NCI-H510A (cell line): ENCODE results near the gene SPAG9.
"Not testable (repeated sequence)": the region's sequence is repeated elsewhere in the genome, so short reads cannot be mapped to it uniquely, and the experiment has no call there.

Experiments used
- DNase-seq: peaks from one replicate; lab custom pipeline; 2025; lab: John Stamatoyannopoulos, UW

SPAG9 gene

GRCh38 chr17:51142597-51142996 lies 21.9 kb upstream of the SPAG9 start:
- DNase-seq, result no peak

- no peak for DNase-seq
Observed at GRCh38 chr17:51135956-51136355, 15.3 kb upstream of the SPAG9 start.

GRCh38 chr17:51133365-51133764 lies 12.7 kb upstream of the SPAG9 start:
- no peak for DNase-seq

GRCh38 chr17:51132964-51133319 lies 12.3 kb upstream of the SPAG9 start:
- DNase-seq, result no peak

- DNase-seq, result no peak
Observed at GRCh38 chr17:51128076-51128475, 7.4 kb upstream of the SPAG9 start.

GRCh38 chr17:51124640-51125503 lies 4.2 kb upstream of the SPAG9 start:
- no peak for DNase-seq

- DNase-seq, result not testable (repeated sequence)
Observed at GRCh38 chr17:51122473-51123115, 1.9 kb upstream of the SPAG9 start.

GRCh38 chr17:51121620-51122472 lies 1.2 kb upstream of the SPAG9 start:
- DNase-seq, result peak; percentile 76

- peak; percentile 64 for DNase-seq
Observed at GRCh38 chr17:51120357-51120738, 320 bp downstream of the SPAG9 start.

GRCh38 chr17:51119415-51120356 lies 982 bp downstream of the SPAG9 start:
- DNase-seq, result peak; percentile 32

- DNase-seq, result peak; percentile 75
Observed at GRCh38 chr17:51118330-51119195, 2.1 kb downstream of the SPAG9 start.

- DNase-seq, result no peak
Observed at GRCh38 chr17:51115179-51115578, 5.5 kb downstream of the SPAG9 start.

- DNase-seq, result not testable (repeated sequence)
Observed at GRCh38 chr17:51112303-51113222, 8.1 kb downstream of the SPAG9 start.

- no peak for DNase-seq
Observed at GRCh38 chr17:51107778-51108177, 12.9 kb downstream of the SPAG9 start.

- no peak for DNase-seq
Observed at GRCh38 chr17:51103451-51103850, 17.2 kb downstream of the SPAG9 start.

- DNase-seq, result no peak
Observed at GRCh38 chr17:51103050-51103449, 17.6 kb downstream of the SPAG9 start.

GRCh38 chr17:51097708-51098446 lies 22.8 kb downstream of the SPAG9 start:
- no peak for DNase-seq

GRCh38 chr17:51091635-51092034 lies 29.0 kb downstream of the SPAG9 start:
- no peak for DNase-seq

- DNase-seq, result not testable (repeated sequence)
Observed at GRCh38 chr17:51088868-51089267, 31.8 kb downstream of the SPAG9 start.
